ENCODE data around the gene NGLY1.

DNA sequence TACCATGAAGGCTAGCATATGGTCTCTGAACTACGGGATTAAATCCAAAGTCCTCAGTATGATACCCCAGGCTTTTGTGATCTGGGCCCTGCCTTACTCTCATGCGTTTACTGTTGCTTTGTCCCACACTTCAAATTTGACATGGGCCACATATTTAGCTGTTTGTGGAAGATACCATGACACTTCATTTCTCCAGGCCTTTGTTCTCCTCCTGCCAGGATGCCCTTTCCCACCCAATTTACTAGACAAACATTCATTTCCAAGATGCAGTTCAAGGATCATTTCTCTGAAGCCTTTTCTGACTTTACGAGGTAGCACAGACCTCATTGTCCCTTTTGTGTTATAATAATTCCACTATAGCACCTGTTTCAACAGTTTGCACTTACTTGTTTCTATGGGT lies 4.4 kb upstream of the NGLY1 start:
- TF ChIP-seq, protein P1, sequence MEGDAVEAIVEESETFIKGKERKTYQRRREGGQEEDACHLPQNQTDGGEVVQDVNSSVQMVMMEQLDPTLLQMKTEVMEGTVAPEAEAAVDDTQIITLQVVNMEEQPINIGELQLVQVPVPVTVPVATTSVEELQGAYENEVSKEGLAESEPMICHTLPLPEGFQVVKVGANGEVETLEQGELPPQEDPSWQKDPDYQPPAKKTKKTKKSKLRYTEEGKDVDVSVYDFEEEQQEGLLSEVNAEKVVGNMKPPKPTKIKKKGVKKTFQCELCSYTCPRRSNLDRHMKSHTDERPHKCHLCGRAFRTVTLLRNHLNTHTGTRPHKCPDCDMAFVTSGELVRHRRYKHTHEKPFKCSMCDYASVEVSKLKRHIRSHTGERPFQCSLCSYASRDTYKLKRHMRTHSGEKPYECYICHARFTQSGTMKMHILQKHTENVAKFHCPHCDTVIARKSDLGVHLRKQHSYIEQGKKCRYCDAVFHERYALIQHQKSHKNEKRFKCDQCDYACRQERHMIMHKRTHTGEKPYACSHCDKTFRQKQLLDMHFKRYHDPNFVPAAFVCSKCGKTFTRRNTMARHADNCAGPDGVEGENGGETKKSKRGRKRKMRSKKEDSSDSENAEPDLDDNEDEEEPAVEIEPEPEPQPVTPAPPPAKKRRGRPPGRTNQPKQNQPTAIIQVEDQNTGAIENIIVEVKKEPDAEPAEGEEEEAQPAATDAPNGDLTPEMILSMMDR (IDR thresholded peaks at IDR 0.05 in 4 of 5, conservative IDR thresholded peaks at IDR 0.05 in 1 of 5), result no peak
- TF ChIP-seq POLR2A (IDR thresholded peaks at IDR 0.05), result no peak

Data from gastrocnemius medialis (tissue), 4 donors.